Measurements from ENCODE around the gene CLDN14.

The CLDN14 gene

GRCh38 chr21:36450511-36450910 is 29.4 kb downstream of the CLDN14 start:
- no peak for TF ChIP-seq GATA3 (IDR thresholded peaks at IDR 0.05; ENCODE audit: low read depth, low read length)
- TF ChIP-seq GATA2 (IDR thresholded peaks at IDR 0.05; ENCODE audit: low read depth, low read length), result no peak

DNA sequence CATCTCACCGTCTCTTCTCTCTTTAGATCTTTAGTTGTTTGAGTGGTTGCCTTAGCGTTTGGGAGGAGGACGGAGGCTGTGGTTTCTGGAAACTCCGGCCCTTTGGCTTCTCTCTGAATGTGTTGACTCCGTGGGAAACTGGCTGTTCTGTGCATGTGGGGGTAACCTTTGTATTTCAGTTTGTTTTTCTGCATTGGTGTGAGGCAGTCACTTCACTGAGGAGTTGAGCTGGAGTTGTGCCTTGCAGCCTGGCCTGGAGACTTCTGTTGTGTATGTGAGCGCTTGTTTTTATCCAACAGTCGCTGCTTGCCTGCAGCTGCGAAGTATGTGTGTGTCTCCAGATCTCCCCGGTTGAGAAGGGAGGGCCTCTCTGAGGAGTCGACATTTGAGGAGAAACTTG is 33.6 kb downstream of the CLDN14 start:
- TF ChIP-seq GATA2 (IDR thresholded peaks at IDR 0.05; ENCODE audit: low read depth, low read length) (no peak), GATA3 (IDR thresholded peaks at IDR 0.05; ENCODE audit: low read depth, low read length) (no peak)

DNA sequence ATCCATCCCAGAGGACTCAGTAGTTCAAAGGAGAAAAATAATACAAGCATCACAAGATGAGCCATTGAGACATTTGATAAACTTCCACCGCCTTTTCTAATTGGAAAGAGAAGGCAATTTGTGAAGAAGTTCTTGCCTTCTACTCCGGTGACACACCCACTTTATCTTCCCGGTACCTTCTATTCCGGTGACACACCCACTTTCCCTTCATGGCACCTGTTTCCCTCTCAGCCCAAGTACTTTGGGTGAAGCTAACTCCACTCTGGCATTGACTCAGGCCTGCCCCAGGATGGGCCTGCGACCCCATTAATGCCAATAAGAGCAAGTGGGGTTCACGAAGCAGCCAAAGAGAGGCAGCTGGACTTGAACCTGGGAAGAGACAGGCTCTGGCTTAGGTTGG is 38.2 kb downstream of the CLDN14 start:
- no peak for TF ChIP-seq GATA2 (IDR thresholded peaks at IDR 0.05; ENCODE audit: low read depth, low read length)
- TF ChIP-seq GATA3 (IDR thresholded peaks at IDR 0.05; ENCODE audit: low read depth, low read length), result no peak

DNA sequence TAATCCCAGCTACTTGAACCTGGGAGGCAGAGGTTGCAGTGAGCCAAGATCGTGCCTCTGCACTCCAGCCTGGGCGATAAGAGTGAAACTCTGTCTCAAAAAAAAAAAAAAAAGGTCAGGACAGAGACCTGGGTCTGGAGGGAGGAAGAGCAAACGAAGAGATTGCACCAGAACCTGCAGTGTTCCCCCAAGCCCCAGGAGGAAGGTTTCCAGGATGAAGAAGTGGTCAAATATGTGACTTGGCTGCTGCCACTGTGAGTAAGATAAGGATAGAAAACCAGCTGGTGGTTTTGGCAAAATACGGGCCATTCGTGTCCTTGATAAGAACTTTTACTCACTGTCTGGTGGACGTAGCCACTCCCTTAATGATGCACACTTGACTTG is 42.2 kb downstream of the CLDN14 start:
- no peak for TF ChIP-seq GATA3 (IDR thresholded peaks at IDR 0.05; ENCODE audit: low read depth, low read length)
- no peak for TF ChIP-seq GATA2 (IDR thresholded peaks at IDR 0.05; ENCODE audit: low read depth, low read length)

DNA sequence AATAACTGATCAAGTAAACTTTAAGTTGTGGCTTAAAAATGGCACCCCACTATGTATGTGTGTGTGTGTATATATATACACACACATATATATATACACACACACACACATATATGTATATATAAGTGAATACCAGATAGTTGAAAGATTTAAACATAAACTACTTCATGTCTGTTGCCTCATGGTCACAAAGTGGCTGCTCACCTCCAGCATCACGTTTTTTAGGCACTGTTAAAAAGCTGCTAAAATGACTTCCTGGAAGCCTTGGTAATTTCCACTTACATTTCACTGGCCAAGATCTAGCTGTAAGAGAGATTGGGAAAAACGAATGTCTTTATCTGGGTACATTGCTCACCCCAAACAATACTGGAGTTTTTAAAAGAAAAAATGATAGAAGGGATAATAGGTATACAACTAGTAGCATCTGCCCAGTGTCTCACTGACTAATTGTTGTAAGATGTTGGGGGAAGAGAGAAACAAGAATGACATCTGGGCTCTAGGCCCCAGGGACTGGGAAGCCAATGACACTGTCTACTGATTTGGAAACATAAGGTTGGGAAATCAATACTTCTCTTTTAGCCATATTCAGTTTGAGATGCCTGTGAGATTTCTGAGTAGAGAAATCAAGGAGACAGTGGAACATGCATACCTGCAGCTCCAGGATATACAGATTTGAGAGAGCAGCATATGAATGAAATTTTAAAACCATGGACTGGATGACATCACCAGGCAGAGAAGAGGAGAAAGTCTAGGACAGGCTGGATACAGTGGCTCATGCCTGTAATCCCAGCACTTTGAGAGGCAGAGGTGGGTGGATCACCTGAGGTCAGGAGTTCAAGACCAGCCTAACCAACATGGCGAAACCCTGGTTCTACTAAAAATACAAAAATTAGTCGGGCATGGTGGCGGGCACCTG is 42.8 kb downstream of the CLDN14 start:
- TF ChIP-seq GATA2 (IDR thresholded peaks at IDR 0.05; ENCODE audit: low read depth, low read length), result no peak
- no peak for TF ChIP-seq GATA3 (IDR thresholded peaks at IDR 0.05; ENCODE audit: low read depth, low read length)

DNA sequence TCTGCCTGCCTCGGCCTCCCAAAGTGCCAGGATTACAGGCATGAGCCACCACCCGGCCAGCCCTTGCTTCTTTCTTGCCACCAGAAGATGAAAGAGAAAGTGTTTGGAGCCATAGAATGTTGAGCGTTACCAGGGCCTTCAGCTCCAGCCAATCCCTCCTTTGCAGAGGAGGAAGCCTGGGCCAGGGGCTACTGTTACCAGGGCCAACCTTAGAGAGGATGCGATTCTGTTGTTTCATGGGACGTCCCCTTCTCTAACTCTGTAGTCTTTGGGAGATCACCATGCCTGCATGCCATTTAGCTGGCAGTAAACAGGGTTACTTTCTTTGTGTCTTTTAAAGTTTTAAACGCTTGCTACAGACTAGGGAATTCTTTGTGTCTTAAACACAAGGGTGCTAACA is 45.8 kb downstream of the CLDN14 start:
- TF ChIP-seq GATA3 (IDR thresholded peaks at IDR 0.05; ENCODE audit: low read depth, low read length), result no peak
- TF ChIP-seq GATA2 (IDR thresholded peaks at IDR 0.05; ENCODE audit: low read depth, low read length), result no peak

DNA sequence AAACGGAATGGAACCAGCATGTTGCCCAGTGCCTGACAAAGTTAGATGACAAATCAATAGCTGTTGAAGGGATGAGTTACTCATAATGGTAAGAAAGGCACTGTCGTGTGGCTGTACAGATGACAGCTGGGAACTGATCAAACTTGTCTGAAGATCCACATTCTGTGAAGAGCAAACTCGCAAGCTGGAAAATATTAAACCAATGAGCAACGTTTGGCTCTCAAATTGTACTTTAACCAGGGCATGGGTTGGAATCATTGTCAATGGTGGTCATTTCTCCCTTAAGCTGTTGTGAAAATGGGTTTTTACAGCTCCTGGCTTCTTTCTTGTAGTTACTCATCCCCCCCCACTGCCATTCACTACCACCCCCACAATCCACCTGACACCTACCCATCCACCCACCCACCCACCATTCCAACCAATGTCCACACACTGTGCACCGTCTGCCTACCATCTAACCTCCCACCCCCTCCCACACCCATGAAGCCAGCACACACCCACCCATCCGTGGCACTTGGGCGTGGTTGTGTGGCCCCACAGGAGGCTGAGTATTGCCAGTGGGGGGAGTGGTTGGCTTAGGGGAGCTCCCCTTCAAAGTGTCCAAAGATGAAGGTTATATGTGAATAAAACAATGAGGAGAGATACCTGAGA is 46.7 kb downstream of the CLDN14 start:
- TF ChIP-seq GATA2 (IDR thresholded peaks at IDR 0.05; ENCODE audit: low read depth, low read length) (no peak), GATA3 (IDR thresholded peaks at IDR 0.05; ENCODE audit: low read depth, low read length) (no peak)

DNA sequence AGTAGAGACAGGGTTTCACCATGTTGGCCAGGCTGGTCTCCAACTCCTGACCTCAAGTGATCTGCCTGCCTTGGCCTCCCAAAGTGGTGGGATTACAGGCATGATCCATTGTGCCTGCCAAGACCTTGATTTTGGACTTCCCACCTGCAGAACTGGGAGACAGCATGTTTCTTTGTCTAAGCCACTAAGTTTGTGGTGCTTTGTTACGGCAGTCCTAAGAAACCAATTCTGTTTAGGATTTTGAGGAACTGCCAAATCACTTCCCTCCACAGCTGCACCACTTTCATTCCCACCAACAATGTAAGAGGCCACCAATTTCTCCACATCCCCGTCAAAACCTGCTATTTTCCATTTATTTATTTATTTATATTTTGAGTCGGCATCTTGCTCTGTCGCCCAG is 48.7 kb downstream of the CLDN14 start:
- TF ChIP-seq GATA2 (IDR thresholded peaks at IDR 0.05; ENCODE audit: low read depth, low read length) (no peak), GATA3 (IDR thresholded peaks at IDR 0.05; ENCODE audit: low read depth, low read length) (no peak)

DNA sequence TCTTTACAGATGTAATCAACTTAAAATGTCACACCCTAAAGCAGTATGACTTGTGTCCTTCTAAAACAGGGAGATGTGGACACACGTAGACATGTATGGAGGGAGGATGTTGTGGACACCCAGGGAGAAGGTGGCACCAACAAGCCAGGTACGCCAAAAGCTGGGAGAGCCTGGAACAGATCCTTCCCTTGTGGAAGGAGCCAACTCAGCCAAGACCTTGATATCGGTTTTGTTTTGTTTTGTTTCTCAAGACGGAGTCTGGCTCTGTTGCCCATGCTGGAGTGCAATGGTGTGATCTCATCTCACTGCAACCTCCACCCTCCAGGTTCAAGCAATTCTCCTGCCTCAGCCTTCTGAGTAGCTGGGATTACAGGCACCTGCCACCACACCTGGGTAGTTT is 49.1 kb downstream of the CLDN14 start:
- TF ChIP-seq GATA3 (IDR thresholded peaks at IDR 0.05; ENCODE audit: low read depth, low read length) (no peak), GATA2 (IDR thresholded peaks at IDR 0.05; ENCODE audit: low read depth, low read length) (no peak)

- TF ChIP-seq GATA3 (IDR thresholded peaks at IDR 0.05; ENCODE audit: low read depth, low read length) (no peak), GATA2 (IDR thresholded peaks at IDR 0.05; ENCODE audit: low read depth, low read length) (no peak)
Observed at GRCh38 chr21:36429947-36430546, 49.9 kb downstream of the CLDN14 start.

DNA sequence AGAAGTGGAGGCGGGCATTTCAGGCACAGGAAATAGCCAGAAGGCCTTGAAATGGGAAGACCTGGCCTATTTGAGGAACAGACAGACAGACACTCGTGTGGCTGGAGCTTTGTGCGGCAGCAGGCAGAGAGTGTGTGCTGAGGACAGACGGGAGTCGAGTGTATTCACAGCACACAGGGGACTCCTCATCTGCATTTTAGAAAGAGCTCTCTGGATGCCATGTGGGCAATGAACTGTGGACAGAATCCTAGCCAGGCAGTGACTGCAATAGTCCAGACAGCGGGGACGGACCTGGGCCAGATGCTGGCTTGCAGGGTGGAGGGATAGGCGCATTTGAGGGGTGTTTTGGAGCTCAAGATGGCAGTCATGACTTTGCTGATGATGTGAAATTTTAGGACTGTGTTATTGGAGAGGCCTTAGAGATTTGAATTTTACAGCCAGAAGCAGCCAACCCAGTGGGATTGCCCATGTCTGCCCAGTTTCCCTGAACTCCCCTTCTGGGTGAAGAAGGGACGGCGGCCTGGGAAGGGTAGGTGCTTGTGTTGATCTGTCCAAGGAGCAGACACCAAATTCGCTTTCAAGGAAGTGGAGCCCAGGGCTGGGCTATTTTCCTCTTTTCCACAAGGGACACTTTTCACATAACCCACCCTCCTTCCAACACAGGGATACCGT is 51.0 kb downstream of the CLDN14 start:
- no peak for TF ChIP-seq GATA3 (IDR thresholded peaks at IDR 0.05; ENCODE audit: low read depth, low read length)
- TF ChIP-seq GATA2 (IDR thresholded peaks at IDR 0.05; ENCODE audit: low read depth, low read length), result no peak

DNA sequence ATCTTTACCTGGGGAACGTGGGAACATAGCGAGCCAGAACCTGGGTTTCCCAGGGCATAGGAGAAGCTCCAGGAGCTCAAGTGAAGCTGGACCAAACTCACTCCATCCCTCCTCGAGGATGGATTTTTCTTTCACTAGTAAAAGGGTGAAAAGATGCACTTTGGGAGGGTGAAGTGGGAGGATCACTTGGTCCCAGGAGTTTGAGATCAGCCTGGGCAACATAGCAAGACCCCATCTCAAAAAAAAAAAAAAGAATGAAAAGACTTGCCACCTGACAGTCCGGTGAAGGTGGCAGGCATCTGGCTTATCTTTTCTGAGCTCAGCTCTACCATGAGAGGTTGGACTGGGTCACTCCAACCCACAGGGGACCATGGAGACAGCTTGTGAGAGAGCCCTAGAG is 52.4 kb downstream of the CLDN14 start:
- no peak for TF ChIP-seq GATA3 (IDR thresholded peaks at IDR 0.05; ENCODE audit: low read depth, low read length)
- no peak for TF ChIP-seq GATA2 (IDR thresholded peaks at IDR 0.05; ENCODE audit: low read depth, low read length)

GRCh38 chr21:36425286-36425685 is 54.6 kb downstream of the CLDN14 start:
- no peak for TF ChIP-seq GATA3 (IDR thresholded peaks at IDR 0.05; ENCODE audit: low read depth, low read length)
- TF ChIP-seq GATA2 (IDR thresholded peaks at IDR 0.05; ENCODE audit: low read depth, low read length), result no peak

GRCh38 chr21:36424592-36424991 is 55.3 kb downstream of the CLDN14 start:
- TF ChIP-seq GATA3 (IDR thresholded peaks at IDR 0.05; ENCODE audit: low read depth, low read length), result no peak
- no peak for TF ChIP-seq GATA2 (IDR thresholded peaks at IDR 0.05; ENCODE audit: low read depth, low read length)

Measured in SH-SY5Y (cell line).